GM19239 (cell line): ENCODE results near the gene ZDHHC13.

Source experiments
- DNase-seq: peaks from one replicate; pipeline ENCODE4 v3.0.0; 2011; ENCODE audit warnings: low spot score; ENCODE audit not compliant: insufficient read length
- FAIRE-seq: peaks from 2 replicates; lab custom pipeline; 2011; peaks lifted over from hg19 to GRCh38; lab: Jason Lieb, UNC

ZDHHC13 gene, protein sequence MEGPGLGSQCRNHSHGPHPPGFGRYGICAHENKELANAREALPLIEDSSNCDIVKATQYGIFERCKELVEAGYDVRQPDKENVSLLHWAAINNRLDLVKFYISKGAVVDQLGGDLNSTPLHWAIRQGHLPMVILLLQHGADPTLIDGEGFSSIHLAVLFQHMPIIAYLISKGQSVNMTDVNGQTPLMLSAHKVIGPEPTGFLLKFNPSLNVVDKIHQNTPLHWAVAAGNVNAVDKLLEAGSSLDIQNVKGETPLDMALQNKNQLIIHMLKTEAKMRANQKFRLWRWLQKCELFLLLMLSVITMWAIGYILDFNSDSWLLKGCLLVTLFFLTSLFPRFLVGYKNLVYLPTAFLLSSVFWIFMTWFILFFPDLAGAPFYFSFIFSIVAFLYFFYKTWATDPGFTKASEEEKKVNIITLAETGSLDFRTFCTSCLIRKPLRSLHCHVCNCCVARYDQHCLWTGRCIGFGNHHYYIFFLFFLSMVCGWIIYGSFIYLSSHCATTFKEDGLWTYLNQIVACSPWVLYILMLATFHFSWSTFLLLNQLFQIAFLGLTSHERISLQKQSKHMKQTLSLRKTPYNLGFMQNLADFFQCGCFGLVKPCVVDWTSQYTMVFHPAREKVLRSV

DNA sequence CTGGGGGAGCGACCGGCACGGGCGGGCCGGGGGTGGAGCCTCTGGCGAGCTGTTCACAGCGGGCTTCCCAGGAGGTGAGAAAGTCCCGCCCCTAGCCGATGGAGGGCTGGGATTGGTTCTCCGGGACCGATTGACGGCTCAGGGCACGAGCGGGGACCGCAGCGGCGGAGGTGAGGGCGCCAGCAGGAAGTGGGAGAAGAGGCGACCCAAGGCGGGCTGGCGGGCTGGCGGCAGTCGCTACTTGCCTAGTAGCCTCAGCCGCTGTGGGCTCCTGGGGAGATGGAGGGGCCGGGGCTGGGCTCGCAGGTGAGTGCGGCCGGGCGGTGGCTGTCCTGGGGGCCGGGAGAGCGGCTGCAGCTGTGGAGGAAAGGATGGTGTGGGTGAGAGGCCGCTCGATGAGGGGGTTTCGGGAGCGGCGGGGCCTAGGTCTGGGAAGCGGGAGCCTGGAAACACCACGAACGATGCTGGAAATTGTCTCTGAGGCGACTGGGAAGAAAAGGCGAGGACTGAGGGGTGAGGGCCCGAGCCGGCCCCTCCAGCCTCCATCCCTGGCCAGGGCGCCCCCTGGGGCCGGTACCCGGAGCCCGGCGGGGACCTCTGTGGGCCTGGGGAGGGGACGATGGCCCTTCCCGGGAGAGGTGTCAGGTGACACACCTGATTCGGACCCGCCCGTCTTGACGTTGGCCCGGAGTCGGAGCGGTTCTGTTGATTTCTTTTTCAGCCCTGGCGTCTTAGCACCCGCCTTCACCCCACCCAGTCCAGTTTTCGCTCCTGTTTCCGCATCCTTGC lies at the start of gene ZDHHC13:
ZDHHC13 (plus strand) TSS at position 198 of the 789 bp plus-strand sequence; CDS start at position 280, 82 bp downstream.
- DNase-seq (peak; percentile 98), FAIRE-seq (peak; percentile 95)

- DNase-seq (peak; percentile 32), FAIRE-seq (peak; percentile 98)
These were observed 45.7 kb upstream of the ZDHHC13 start for GRCh38 chr11:19071255-19071654.

GRCh38 chr11:19072464-19072863 lies 44.5 kb upstream of the ZDHHC13 start:
- DNase-seq (no peak), FAIRE-seq (no peak)

DNA sequence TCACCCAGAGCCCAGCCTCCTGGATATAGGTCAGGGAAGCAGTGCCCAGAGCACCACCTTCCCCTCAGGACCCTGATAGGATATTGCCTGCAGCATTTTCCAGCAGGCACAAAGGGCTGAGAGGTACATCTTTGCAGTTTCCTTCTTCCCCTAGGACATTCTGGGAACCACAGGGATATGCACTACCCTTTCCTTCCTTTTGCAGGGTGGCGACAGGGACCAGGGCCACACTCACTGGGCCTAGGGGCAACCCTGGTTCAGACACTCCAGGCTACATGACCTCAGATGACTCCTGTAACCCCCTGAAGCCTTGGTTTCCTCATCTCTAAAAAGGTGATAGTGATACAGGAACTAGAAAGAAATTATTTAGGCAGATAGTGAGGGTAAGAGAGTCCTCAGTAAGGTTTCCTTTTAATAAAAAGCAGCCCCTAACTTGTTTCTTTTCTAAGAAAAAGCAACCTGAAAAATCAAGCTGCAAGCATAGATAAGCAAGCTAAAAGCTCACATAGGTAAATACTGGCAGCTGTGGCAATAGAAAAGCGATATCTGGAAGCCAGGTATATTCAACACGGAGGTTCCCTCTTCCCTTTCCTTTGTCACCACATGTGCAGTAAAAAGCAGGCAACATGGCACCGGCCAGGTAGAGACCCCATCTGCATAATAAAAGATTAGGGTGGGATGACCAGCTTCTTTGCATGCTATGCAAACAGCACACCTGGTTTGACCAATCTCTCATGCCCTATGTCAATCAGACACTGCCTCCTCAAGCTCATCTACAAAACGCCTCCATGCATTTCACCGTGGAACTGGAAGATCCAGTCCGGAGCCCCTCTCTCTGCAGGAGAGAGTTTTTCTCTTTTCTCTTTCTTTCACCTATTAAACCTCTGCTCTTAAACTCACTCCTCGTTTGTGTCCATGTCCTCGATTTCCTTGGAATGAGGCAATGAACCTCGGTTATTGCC lies 43.2 kb upstream of the ZDHHC13 start:
- FAIRE-seq: no peak

DNA sequence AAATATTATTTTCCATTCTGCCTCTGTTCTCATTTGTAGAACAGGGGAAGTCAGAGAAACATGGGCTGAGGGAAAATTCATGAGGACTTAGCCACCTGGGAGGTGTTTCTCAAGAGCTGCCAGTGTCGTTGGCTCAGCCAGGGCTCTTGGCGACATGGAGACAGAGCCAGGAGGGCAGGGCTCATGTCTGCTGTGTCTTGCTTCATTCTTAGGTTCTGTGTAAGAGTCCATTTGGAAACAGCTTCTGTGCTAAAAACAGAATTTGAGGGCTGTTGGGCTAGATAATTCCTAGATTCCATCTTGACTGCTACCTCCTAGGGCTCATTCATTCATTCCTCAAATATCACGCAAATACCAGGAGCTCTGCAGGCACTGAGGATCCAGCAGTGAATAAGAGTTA lies 41.3 kb upstream of the ZDHHC13 start:
- no peak for DNase-seq

More for the DNA sequence above, 43.2 kb upstream of the ZDHHC13 start:
- DNase-seq: no peak

GRCh38 chr11:19076744-19077589 lies 40.0 kb upstream of the ZDHHC13 start:
- FAIRE-seq (peak; percentile 79), DNase-seq (peak; percentile 36)

More for the DNA sequence above, 41.3 kb upstream of the ZDHHC13 start:
- FAIRE-seq: no peak

DNA sequence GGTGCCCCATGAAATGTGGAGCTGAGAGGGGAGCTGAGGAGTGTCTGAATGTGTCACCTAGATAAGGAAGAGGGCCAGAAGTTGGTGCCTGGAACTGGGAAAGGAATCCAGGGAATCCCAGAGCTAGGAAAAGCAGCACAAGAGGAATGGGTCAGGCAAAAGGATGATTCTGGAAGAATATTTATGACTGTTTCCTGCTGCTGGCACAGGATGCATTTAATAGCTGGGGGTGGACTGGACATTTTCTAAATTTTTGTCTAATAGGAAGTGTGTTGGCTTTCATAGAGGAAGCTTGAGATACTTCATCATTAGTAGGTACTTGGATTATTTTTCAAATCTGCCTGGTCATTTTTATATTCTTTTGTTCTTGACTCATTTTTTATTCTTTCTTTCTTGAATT lies 39.0 kb upstream of the ZDHHC13 start:
- DNase-seq: no peak
- FAIRE-seq: no peak

- no peak for FAIRE-seq
- no peak for DNase-seq
These were observed 37.1 kb upstream of the ZDHHC13 start for GRCh38 chr11:19079643-19080440.

DNA sequence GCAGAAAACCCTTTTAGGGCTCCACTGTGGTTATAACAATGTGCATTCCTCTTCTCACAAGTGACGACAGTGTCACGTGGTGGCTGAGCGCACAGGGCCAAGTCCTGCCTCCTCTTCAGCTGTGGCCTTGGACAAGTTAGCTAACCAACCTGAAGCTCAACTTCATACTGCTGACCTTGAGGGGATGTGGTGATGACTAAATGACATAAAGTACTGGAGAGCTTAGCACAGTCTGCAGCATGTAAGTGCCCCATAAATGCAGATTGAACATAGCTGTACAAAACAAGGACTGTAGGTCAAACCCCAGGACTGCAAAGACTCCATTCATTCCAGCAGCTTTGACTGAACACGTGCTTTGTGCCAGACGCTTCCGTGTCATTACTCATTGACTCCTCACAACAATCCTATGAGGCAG lies 36.4 kb upstream of the ZDHHC13 start:
- DNase-seq (no peak), FAIRE-seq (no peak)

GRCh38 chr11:19083166-19083565 lies 33.8 kb upstream of the ZDHHC13 start:
- FAIRE-seq (no peak), DNase-seq (no peak)

- DNase-seq: no peak
- FAIRE-seq: no peak
These were observed 32.2 kb upstream of the ZDHHC13 start for GRCh38 chr11:19084661-19085315.

- DNase-seq (no peak), FAIRE-seq (no peak)
These were observed 29.3 kb upstream of the ZDHHC13 start for GRCh38 chr11:19087658-19088057.

- no peak for DNase-seq
- no peak for FAIRE-seq
These were observed 28.2 kb upstream of the ZDHHC13 start for GRCh38 chr11:19088791-19089190.

- DNase-seq (no peak), FAIRE-seq (no peak)
These were observed 27.5 kb upstream of the ZDHHC13 start for GRCh38 chr11:19089421-19089820.

DNA sequence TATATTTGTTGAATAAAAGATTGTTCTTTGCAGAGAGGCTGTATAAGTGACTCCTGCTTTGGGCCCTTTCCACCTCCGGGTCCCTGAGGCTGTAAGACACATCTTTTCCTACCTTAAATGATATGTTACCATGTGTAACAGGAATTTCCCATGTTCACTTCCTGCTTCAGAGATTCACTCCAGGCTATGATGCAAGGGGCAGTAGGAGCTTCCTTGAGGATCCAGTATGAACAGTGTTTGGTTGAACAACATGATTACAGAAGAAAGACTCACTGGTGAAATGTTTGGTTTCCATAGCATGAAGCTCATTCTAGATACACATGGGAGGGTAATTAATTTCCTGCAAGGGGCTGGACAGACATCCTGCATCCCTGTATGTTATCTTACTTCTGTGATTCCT lies 25.6 kb upstream of the ZDHHC13 start:
- DNase-seq (no peak), FAIRE-seq (no peak)

GRCh38 chr11:19092342-19092741 lies 24.6 kb upstream of the ZDHHC13 start:
- no peak for DNase-seq
- no peak for FAIRE-seq

DNA sequence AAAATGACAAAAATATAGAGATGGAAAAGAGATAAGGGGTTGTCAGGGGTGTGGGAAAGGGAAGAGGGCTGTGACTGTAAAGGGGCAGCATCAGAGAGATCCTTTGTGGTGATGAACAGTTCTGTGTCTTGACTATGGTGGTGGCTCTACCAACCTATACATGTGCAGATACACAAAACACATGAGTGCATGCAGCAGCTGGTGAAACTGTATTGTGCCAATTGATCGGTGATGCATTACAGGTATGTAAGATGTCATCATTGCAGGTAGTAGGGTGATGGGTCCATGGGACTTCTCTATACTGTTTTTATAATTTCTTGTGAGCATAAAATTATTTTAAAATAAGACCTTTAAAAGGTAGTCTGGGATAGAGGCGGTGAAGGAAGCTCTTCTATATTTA lies 24.1 kb upstream of the ZDHHC13 start:
- FAIRE-seq: no peak

DNA sequence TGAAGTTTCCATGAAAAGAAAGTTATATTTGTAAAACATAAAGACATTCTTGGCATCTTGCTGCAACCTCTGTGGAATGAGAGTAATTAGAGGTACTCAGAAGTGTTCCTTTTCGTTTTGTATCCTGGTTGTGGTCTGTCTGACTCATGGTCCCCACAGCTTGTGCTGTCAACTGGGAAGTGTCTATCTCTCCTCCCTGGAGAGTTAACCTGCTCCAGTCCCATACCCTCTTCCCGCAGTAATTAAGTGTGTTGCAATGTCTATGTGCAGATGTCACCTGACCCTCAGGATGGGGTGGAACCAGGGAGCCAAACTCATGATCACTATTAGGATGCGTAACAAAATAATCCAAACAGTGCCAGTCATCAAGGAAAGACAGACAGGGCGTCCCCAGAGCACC lies 23.0 kb upstream of the ZDHHC13 start:
- no peak for FAIRE-seq
- DNase-seq: no peak

More for the DNA sequence above, 24.1 kb upstream of the ZDHHC13 start:
- DNase-seq: no peak
